OCI-LY7 (cell line): ENCODE data around the gene GOLPH3. TPM values are rescaled to one million over a fixed set of nuclear protein-coding genes. Genes with fewer than 3 reads are reported as not detected.

Experiments used
- BruUV-seq: library from RNA; stranded (reverse); fragments of 400-500 nt; replicated peaks from 2 replicates; lab custom pipeline; 2021; lab: Mats Ljungman, UMichigan
- CTCF ChIA-PET: fragments of 300-600 bp; sonication (Branson Sonifier 250); formaldehyde crosslinking; loops from one replicate; lab custom pipeline; 2022; ENCODE audit warnings: antibody characterized with exemption; ENCODE audit not compliant: unreplicated experiment; lab: Charles Lee
- POLR2A ChIA-PET: fragments of 300-600 bp; sonication (Branson Sonifier 250); formaldehyde crosslinking; loops from one replicate; lab custom pipeline; 2022; ENCODE audit warnings: antibody characterized with exemption; lab: Charles Lee
- DNase-seq: peaks from one replicate; pipeline ENCODE4 v3.0.0-alpha.2; 2015; ENCODE audit warnings: low spot score
- H2AFZ ChIP-seq: fragments of 200-600 bp; sonication (generic), shearing (Covaris generic); 2 replicates; pipeline ENCODE4 v1.6.1; 2014; ENCODE audit warnings: mild to moderate bottlenecking, antibody characterized with exemption, low read length, moderate library complexity
- H3K27ac ChIP-seq: fragments of 200-600 bp; sonication (generic); 2 replicates; pipeline ENCODE4 v1.5.1; 2014; ENCODE audit warnings: mixed run types, low read depth, mild to moderate bottlenecking, moderate library complexity, low read length, inconsistent platforms; ENCODE audit not compliant: poor library complexity, severe bottlenecking
- H3K36me3 ChIP-seq: fragments of 200-600 bp; sonication (generic); 2 replicates; pipeline ENCODE4 v1.6.1; 2014; ENCODE audit warnings: mild to moderate bottlenecking, antibody characterized with exemption, low read length, moderate library complexity, mixed read lengths; ENCODE audit not compliant: insufficient read depth
- H3K4me1 ChIP-seq: fragments of 200-600 bp; sonication (generic); 2 replicates; pipeline ENCODE4 v1.5.1; 2014; ENCODE audit warnings: mild to moderate bottlenecking, low read length; ENCODE audit not compliant: insufficient read depth, poor library complexity, severe bottlenecking
- H3K4me2 ChIP-seq: fragments of 200-600 bp; sonication (generic); 2 replicates; pipeline ENCODE4 v1.6.1; 2014; ENCODE audit warnings: mild to moderate bottlenecking, low read length
- H3K4me3 ChIP-seq: fragments of 200-600 bp; sonication (generic); 2 replicates; pipeline ENCODE4 v1.5.1; 2014; ENCODE audit warnings: mild to moderate bottlenecking, low read depth, low read length; ENCODE audit not compliant: poor library complexity, severe bottlenecking
- H3K79me2 ChIP-seq: fragments of 200-600 bp; sonication (generic); 2 replicates; pipeline ENCODE4 v1.6.1; 2016; ENCODE audit warnings: low read depth, mild to moderate bottlenecking, low read length, moderate library complexity, mixed read lengths; ENCODE audit not compliant: insufficient read depth
- H3K9me2 ChIP-seq: fragments of 200-600 bp; sonication (generic); 2 replicates; pipeline ENCODE4 v1.6.1; 2016; ENCODE audit warnings: mild to moderate bottlenecking, low read length, mixed read lengths; ENCODE audit not compliant: insufficient read depth
- H3K9me3 ChIP-seq: fragments of 200-600 bp; sonication (generic); 2 replicates; pipeline ENCODE4 v1.6.1; 2014; ENCODE audit warnings: mild to moderate bottlenecking, mixed run types, low read length, mixed read lengths
- H4K20me1 ChIP-seq: fragments of 200-600 bp; sonication (generic); 2 replicates; pipeline ENCODE4 v1.6.1; 2014; ENCODE audit warnings: mild to moderate bottlenecking, antibody characterized with exemption, low read length, moderate library complexity, mixed read lengths; ENCODE audit not compliant: insufficient read depth
- EZH2phosphoT487 ChIP-seq: fragments of 200-600 bp; sonication (generic); IDR thresholded peaks from 2 replicates; pipeline ENCODE4 v1.6.1; 2018; ENCODE audit warnings: low read depth, borderline replicate concordance, mild to moderate bottlenecking, mixed run types, antibody characterized with exemption, low read length, moderate library complexity, mixed read lengths
- intact Hi-C: fragments of 100-400 bp; cut with micrococcal nuclease; formaldehyde crosslinking; loops from one replicate; pipeline ENCODE4 v1.10.0; 2022; ENCODE audit not compliant: unreplicated experiment
- small RNA-seq: library from RNA; depleted of rRNA; stranded (forward); fragments of <200 nt; gene quantifications from one replicate; pipeline ENCODE3, GENCODE V24; 2014
- total RNA-seq, 2 experiments: library from RNA; depleted of rRNA in 1 of 2; stranded (reverse); fragments of >200 nt in 1 of 2; shearing (Covaris generic) in 1 of 2; gene quantifications; 2 replicates each; pipeline ENCODE4 v1.2.3, GENCODE V29; 2014 to 2022
- TF ChIP-seq, protein P1 (sequence below): fragments of 200-600 bp; sonication (generic); conservative IDR thresholded peaks from 2 replicates; pipeline ENCODE4 v1.5.1; 2014; ENCODE audit warnings: mild to moderate bottlenecking, antibody characterized with exemption, low read length, moderate library complexity, mixed read lengths

The GOLPH3 gene
- total RNA-seq, 2 experiments from 2014 or later: 35.9 to 53.8 TPM

- no TSS peak for BruUV-seq
- Histone ChIP-seq H3K4me2 (no peak overlapping the region), H4K20me1 (no peaks in the 10 kb centered on the region), H2AFZ (no peak overlapping the region), H3K4me1 (no peaks in the 10 kb centered on the region), H3K9me3 (no peaks in the 10 kb centered on the region), H3K36me3 (peaks cover 19% of the 10 kb centered on the region), H3K27ac (no peak overlapping the region), H3K79me2 (no peaks in the 10 kb centered on the region), H3K4me3 (no peak overlapping the region), H3K9me2 (no peaks in the 10 kb centered on the region)
- CTCF ChIA-PET: interaction anchor here (0.7 to 1.4 kb wide), 4 partner anchors 14 to 252 kb away, joined by 3 to 7 read pairs (median 4); no protein-coding TSS in a partner anchor
- no peak for TF ChIP-seq EZH2phosphoT487
- TF ChIP-seq, protein P1, sequence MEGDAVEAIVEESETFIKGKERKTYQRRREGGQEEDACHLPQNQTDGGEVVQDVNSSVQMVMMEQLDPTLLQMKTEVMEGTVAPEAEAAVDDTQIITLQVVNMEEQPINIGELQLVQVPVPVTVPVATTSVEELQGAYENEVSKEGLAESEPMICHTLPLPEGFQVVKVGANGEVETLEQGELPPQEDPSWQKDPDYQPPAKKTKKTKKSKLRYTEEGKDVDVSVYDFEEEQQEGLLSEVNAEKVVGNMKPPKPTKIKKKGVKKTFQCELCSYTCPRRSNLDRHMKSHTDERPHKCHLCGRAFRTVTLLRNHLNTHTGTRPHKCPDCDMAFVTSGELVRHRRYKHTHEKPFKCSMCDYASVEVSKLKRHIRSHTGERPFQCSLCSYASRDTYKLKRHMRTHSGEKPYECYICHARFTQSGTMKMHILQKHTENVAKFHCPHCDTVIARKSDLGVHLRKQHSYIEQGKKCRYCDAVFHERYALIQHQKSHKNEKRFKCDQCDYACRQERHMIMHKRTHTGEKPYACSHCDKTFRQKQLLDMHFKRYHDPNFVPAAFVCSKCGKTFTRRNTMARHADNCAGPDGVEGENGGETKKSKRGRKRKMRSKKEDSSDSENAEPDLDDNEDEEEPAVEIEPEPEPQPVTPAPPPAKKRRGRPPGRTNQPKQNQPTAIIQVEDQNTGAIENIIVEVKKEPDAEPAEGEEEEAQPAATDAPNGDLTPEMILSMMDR: peak; percentile 99
- DNase-seq: peak; percentile 68
- intact Hi-C loops: loop anchor here (1.0 to 5.0 kb wide), 5 partner anchors 62 to 495 kb away; no protein-coding TSS in a partner anchor
- POLR2A ChIA-PET: interaction anchor here (0.6 to 0.8 kb wide), 2 partner anchors 228 to 263 kb away, joined by 3 read pairs; no protein-coding TSS in a partner anchor
Observed at GRCh38 chr5:32076699-32077695, 97.1 kb downstream of the GOLPH3 start.

Small RNA genes lying within 50 kb of the gene (small RNA-seq; reads per million reads assigned to genes)
- not detected for gene RF00019

Other genes with a start within 250 kb of the GOLPH3 start
- gene MTMR12, start 138.6 kb upstream of the GOLPH3 start, total RNA-seq (2014; rRNA removed; shearing (Covaris generic)): 32.5 and 33.6 TPM in 2 replicates
- 71.7 and 71.9 TPM in 2 replicates for gene MTMR12, start 138.6 kb upstream of the GOLPH3 start, total RNA-seq (2022)